22Rv1 (cell line): ENCODE data around the gene CTNND2.

Source experiments
- H3K27ac ChIP-seq: fragments of 450-650 bp; 2 replicates; pipeline ENCODE4 v1.5.1; 2017
- ZFX ChIP-seq: fragments of 450-650 bp; IDR thresholded peaks from 2 replicates; pipeline ENCODE4 v1.6.1; 2017; ENCODE audit warnings: antibody characterized with exemption, borderline replicate concordance
- TF ChIP-seq, protein P1 (sequence below): fragments of 450-650 bp; IDR thresholded peaks from 2 replicates; pipeline ENCODE4 v1.5.1; 2017; ENCODE audit warnings: mild to moderate bottlenecking

CTNND2 gene, protein sequence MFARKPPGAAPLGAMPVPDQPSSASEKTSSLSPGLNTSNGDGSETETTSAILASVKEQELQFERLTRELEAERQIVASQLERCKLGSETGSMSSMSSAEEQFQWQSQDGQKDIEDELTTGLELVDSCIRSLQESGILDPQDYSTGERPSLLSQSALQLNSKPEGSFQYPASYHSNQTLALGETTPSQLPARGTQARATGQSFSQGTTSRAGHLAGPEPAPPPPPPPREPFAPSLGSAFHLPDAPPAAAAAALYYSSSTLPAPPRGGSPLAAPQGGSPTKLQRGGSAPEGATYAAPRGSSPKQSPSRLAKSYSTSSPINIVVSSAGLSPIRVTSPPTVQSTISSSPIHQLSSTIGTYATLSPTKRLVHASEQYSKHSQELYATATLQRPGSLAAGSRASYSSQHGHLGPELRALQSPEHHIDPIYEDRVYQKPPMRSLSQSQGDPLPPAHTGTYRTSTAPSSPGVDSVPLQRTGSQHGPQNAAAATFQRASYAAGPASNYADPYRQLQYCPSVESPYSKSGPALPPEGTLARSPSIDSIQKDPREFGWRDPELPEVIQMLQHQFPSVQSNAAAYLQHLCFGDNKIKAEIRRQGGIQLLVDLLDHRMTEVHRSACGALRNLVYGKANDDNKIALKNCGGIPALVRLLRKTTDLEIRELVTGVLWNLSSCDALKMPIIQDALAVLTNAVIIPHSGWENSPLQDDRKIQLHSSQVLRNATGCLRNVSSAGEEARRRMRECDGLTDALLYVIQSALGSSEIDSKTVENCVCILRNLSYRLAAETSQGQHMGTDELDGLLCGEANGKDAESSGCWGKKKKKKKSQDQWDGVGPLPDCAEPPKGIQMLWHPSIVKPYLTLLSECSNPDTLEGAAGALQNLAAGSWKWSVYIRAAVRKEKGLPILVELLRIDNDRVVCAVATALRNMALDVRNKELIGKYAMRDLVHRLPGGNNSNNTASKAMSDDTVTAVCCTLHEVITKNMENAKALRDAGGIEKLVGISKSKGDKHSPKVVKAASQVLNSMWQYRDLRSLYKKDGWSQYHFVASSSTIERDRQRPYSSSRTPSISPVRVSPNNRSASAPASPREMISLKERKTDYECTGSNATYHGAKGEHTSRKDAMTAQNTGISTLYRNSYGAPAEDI (N-terminal part only)

DNA sequence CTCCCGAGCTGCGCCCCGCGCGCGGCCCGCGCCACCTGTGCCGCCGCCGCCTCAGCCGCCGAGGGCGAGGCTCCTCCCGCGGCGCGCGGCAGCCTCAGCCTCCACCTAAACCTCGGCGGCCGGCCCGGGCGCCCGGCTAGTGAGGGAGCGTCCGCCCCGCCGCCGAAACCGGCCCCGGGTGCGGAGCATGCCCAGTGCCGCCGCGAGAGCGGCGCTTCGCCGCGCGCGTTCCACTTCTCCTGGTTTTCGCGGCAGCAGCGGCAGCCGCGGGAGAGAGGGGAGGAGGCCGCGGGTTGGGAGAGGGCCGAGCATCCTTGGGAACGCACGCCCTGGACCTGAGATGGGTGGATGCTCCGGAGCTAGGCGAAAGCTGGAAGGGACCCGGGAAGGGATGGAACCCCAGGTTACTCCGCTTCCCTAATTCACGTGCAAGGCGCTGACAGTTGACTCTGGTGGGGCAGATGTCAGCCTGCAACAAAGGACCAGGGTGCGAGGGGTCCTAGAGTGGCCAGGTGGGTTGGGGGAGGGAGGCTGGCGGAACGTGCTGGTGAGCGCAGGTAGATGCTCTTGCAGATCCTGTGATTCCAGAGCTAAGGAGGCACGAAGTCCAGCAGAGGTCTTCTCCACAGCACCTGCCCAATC lies at the start of gene CTNND2:
Gene CTNND2, minus strand, starts transcription at position 182 of the 642 bp plus-strand sequence. CDS start 593 bp downstream, outside the sequence.
- peak within 1 kb of the TSS; percentile 64 for H3K27ac ChIP-seq
- TF ChIP-seq ZFX: no peak
- TF ChIP-seq, protein P1, sequence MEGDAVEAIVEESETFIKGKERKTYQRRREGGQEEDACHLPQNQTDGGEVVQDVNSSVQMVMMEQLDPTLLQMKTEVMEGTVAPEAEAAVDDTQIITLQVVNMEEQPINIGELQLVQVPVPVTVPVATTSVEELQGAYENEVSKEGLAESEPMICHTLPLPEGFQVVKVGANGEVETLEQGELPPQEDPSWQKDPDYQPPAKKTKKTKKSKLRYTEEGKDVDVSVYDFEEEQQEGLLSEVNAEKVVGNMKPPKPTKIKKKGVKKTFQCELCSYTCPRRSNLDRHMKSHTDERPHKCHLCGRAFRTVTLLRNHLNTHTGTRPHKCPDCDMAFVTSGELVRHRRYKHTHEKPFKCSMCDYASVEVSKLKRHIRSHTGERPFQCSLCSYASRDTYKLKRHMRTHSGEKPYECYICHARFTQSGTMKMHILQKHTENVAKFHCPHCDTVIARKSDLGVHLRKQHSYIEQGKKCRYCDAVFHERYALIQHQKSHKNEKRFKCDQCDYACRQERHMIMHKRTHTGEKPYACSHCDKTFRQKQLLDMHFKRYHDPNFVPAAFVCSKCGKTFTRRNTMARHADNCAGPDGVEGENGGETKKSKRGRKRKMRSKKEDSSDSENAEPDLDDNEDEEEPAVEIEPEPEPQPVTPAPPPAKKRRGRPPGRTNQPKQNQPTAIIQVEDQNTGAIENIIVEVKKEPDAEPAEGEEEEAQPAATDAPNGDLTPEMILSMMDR: no peak

DNA sequence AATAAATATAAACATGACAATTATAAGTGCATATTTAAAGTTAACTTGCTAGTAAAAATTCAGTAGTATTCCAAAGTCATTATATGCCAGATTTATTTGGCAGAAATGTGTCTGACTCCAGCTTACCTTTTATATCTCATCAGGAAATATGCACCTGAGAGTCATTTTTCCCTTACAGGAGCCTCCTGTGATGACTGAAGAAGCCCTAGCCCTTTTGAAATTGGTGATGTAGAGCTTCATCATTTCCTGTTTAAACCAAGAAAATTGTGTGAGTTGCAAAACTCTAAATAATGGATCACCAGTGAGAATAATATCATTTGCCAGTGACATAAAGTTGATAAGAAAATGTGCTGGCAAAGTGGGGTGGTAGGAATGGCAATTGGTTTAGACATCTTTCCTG lies 42.1 kb upstream of the CTNND2 start:
- no peak overlapping the region for H3K27ac ChIP-seq
- TF ChIP-seq ZFX: no peak
- TF ChIP-seq, protein P1: no peak

DNA sequence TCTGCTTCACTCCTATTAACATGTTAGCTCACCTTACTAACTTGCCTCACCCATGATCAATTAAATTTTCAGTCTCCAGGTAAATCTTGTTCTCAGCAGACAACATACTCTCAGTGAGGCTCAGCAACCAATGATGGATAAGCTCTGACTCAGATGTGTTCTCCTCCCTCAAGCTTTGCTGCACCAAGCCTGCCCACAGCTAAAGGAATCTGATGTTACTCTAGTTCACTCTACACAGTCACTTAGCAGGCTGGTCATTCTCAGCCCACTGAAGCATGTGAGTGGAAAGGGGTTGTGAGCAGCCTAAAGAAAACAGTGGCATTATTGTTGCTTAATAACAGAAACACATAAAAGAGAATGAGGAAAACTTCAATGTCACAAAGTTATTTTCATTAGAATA lies 37.3 kb upstream of the CTNND2 start:
- TF ChIP-seq ZFX: no peak
- TF ChIP-seq, protein P1: no peak

DNA sequence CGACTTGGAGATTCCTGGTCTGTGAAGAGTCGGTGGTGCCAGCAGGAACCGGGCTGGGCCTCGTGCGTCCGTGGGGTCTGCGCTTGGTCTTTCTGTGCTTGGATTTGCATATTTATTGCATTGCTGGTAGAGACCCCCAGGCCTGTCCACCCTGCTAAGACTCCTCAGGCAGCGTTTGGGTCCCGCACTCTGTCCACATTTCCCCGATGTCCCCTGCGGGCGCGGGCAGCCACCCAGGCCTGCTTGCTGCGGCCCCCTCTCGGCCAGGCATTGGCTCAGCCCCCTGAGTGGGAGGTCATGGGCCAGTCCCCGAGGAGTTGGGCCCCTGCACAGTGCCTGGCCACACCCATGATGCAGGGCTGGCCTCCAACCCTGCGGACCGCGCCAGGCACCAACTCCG lies 27.4 kb upstream of the CTNND2 start:
- H3K27ac ChIP-seq: no peak overlapping the region
- no peak for TF ChIP-seq ZFX
- TF ChIP-seq, protein P1: no peak

More for the DNA sequence above, 37.3 kb upstream of the CTNND2 start:
- H3K27ac ChIP-seq: no peak overlapping the region

DNA sequence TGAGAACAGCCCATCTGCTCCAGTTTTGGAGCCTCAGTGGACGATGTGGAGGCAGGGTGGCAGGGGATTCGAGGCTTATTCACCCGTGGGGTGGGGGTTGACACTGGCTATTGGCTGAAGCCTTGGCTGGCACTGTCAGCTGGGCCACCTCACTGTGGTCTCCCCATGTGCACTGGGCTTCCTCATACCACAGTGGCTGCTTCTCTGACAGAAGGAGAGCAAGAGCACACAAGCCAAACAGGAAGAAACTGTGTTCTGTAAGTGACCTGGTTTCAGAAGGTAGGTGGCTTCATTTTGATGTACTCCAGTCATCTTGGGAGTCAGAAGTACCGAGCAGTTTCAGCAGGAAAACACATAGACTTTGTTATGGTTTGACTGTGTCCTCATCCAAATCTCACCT lies 24.7 kb upstream of the CTNND2 start:
- no peak for TF ChIP-seq ZFX
- TF ChIP-seq, protein P1: no peak
- H3K27ac ChIP-seq: no peak overlapping the region

DNA sequence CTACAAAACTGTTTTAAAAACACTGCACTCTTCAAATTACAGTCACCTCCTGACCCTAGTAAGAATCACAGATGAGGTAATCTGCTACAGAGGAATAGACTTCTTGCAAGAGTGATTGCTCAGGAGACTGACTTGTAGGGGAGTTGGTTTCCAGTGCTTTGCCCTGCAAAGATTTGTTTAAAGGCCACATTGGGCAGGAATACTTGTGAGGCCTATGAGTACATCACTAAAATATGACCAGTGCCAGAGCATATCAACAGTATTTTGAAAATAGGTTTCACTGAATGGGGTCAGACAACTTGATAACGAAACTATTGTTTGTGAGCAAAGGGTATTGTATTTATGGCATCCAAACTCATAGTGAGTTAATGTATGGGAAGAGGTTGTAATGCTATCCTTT lies 21.5 kb upstream of the CTNND2 start:
- TF ChIP-seq, protein P1: no peak
- no peak for TF ChIP-seq ZFX
- no peak overlapping the region for H3K27ac ChIP-seq
